HEK293 (cell line): Measurements from ENCODE around the gene CEP112.

Experiments used
- CTCF ChIA-PET: fragments of 350-600 bp; formaldehyde crosslinking; extraction: SDS; loops from one replicate; lab custom pipeline; 2021; ENCODE audit warnings: antibody characterized with exemption; lab: Yijun Ruan, JAX
- POLR2A ChIA-PET: fragments of 300-600 bp; formaldehyde crosslinking; extraction: SDS; loops from one replicate; lab custom pipeline; 2020; ENCODE audit warnings: antibody characterized with exemption, inconsistent platforms; lab: Yijun Ruan, JAX
- H3K27ac ChIP-seq: fragments of 200-500 bp; sonication (Bioruptor generic); 2 replicates; pipeline ENCODE4 v1.5.1; 2014; ENCODE audit warnings: low read depth, low read length, control low read depth, inconsistent platforms; ENCODE audit errors: extremely low read depth
- H3K36me3 ChIP-seq, 2 experiments: fragments of 200-500 bp in 1 of 2; sonication (Bioruptor generic) in 1 of 2; 1 replicate in 1 of 2; 2 replicates in 1 of 2; pipeline ENCODE4 v1.5.1; 2014 to 2017; ENCODE audit warnings: inconsistent platforms in 2 of 2, low read length in 2 of 2; ENCODE audit not compliant: control insufficient read depth in 2 of 2, insufficient read depth in 1 of 2
- H3K4me1 ChIP-seq: fragments of 200-500 bp; sonication (Bioruptor generic); 2 replicates; pipeline ENCODE4 v1.5.1; 2014; ENCODE audit warnings: mild to moderate bottlenecking, low read length, inconsistent platforms; ENCODE audit not compliant: control insufficient read depth, insufficient read depth
- H3K4me3 ChIP-seq: 2 replicates; pipeline ENCODE4 v1.5.1; 2011; ENCODE audit warnings: low read depth, mild to moderate bottlenecking, control low read depth, low read length, moderate library complexity
- H3K9me3 ChIP-seq: fragments of 200-500 bp; sonication (Bioruptor generic); 2 replicates; pipeline ENCODE4 v1.5.1; 2014; ENCODE audit warnings: low read depth, low read length, inconsistent platforms; ENCODE audit not compliant: control insufficient read depth, insufficient read depth
- AEBP2 ChIP-seq: fragments of 450-650 bp; formaldehyde crosslinking; IDR thresholded peaks from 2 replicates; pipeline ENCODE4 v1.5.1; 2016; ENCODE audit warnings: missing biosample characterization, missing genetic modification characterization, borderline replicate concordance
- EGR2 ChIP-seq: fragments of 450-650 bp; formaldehyde crosslinking; IDR thresholded peaks from 2 replicates; pipeline ENCODE4 v1.5.1; 2016; ENCODE audit warnings: low read depth, missing biosample characterization, missing genetic modification characterization
- ELK4 ChIP-seq: IDR thresholded peaks from 2 replicates; pipeline ENCODE4 v1.6.1; 2011; ENCODE audit warnings: mild to moderate bottlenecking, low read depth, low read length, borderline replicate concordance
- HOXD13 ChIP-seq: sonication (generic); formaldehyde crosslinking; IDR thresholded peaks from 2 replicates; pipeline ENCODE4 v1.8.0; 2022; ENCODE audit warnings: missing genetic modification reagents, borderline replicate concordance
- IKZF3 ChIP-seq: fragments of 450-650 bp; IDR thresholded peaks from 2 replicates; pipeline ENCODE4 v1.5.0; 2018; ENCODE audit warnings: missing biosample characterization, mild to moderate bottlenecking, missing genetic modification characterization, moderate library complexity
- PRDM10 ChIP-seq: fragments of 450-650 bp; formaldehyde crosslinking; IDR thresholded peaks from 2 replicates; pipeline ENCODE4 v1.5.1; 2016; ENCODE audit warnings: missing biosample characterization, missing genetic modification characterization
- PRDM4 ChIP-seq: fragments of 450-650 bp; formaldehyde crosslinking; IDR thresholded peaks from 2 replicates; pipeline ENCODE4 v1.5.1; 2017; ENCODE audit warnings: missing biosample characterization, missing genetic modification characterization
- SETDB1 ChIP-seq: IDR thresholded peaks from one replicate; pipeline ENCODE4 v1.6.1; 2017; ENCODE audit warnings: mild to moderate bottlenecking, low read length, moderate library complexity, mixed read lengths; ENCODE audit not compliant: insufficient read length
- SP2 ChIP-seq: fragments of 450-650 bp; formaldehyde crosslinking; IDR thresholded peaks from 2 replicates; pipeline ENCODE4 v1.5.1; 2016; ENCODE audit warnings: missing biosample characterization, missing genetic modification characterization
- SP3 ChIP-seq: fragments of 450-650 bp; formaldehyde crosslinking; IDR thresholded peaks from 2 replicates; pipeline ENCODE4 v1.5.1; 2016; ENCODE audit warnings: missing biosample characterization, missing genetic modification characterization
- ZBTB1 ChIP-seq: fragments of 450-650 bp; formaldehyde crosslinking; IDR thresholded peaks from 2 replicates; pipeline ENCODE4 v1.5.1; 2016; ENCODE audit warnings: missing biosample characterization, missing genetic modification characterization
- ZNF211 ChIP-seq: fragments of 450-650 bp; formaldehyde crosslinking; IDR thresholded peaks from 2 replicates; pipeline ENCODE4 v1.5.1; 2016; ENCODE audit warnings: low read depth, missing biosample characterization, missing genetic modification characterization
- ZNF350 ChIP-seq: fragments of 450-650 bp; formaldehyde crosslinking; IDR thresholded peaks from 2 replicates; pipeline ENCODE4 v1.5.0; 2017; ENCODE audit warnings: missing biosample characterization, mild to moderate bottlenecking, missing genetic modification characterization
- ZNF449 ChIP-seq: fragments of 450-650 bp; formaldehyde crosslinking; IDR thresholded peaks from 2 replicates; pipeline ENCODE4 v1.5.1; 2017; ENCODE audit warnings: missing biosample characterization, mild to moderate bottlenecking, missing genetic modification characterization, moderate library complexity
- ZNF560 ChIP-seq: fragments of 450-650 bp; formaldehyde crosslinking; IDR thresholded peaks from 2 replicates; pipeline ENCODE4 v1.5.1; 2017; ENCODE audit warnings: missing biosample characterization, missing genetic modification characterization, borderline replicate concordance

The CEP112 gene

GRCh38 chr17:65966072-65966695 lies 225.7 kb downstream of the CEP112 start:
- H3K4me1 ChIP-seq, result no peaks in the 10 kb centered on the region
- TF ChIP-seq AEBP2 (tag by site-specific recombination) (no peak), ZNF211 (tag by site-specific recombination) (no peak), ZBTB1 (tag by site-specific recombination) (no peak), EGR2 (tag by site-specific recombination) (no peak), PRDM4 (tag by site-specific recombination) (no peak), HOXD13 (CRISPR knock-in tag) (no peak), IKZF3 (tag by site-specific recombination) (no peak)
- no peaks in the 10 kb centered on the region for H3K9me3 ChIP-seq
- no peak overlapping the region for H3K27ac ChIP-seq
- ChIA-PET CTCF (no interaction called here), POLR2A (no interaction called here)
- H3K4me3 ChIP-seq, result no peak overlapping the region
- H3K36me3 ChIP-seq, result peaks cover 0 to 3% of the 10 kb centered on the region in 2 experiments; a peak in 2 of 3 replicates

GRCh38 chr17:65963179-65963578 lies 228.8 kb downstream of the CEP112 start:
- TF ChIP-seq SP3 (no peak), ELK4 (no peak), ZNF560 (tag by site-specific recombination) (no peak), SP2 (no peak), PRDM10 (tag by site-specific recombination) (no peak), SETDB1 (no peak), ZNF449 (tag by site-specific recombination) (no peak), ZNF350 (no peak)
- no peak overlapping the region for H3K4me3 ChIP-seq
- H3K4me1 ChIP-seq, result no peaks in the 10 kb centered on the region
- H3K36me3 ChIP-seq, result peaks cover 0 to 26% of the 10 kb centered on the region in 2 experiments; a peak in 2 of 3 replicates
- no peaks in the 10 kb centered on the region for H3K9me3 ChIP-seq
- ChIA-PET CTCF (interaction anchor here (0.6 kb wide), 1 partner anchor 453 kb away, joined by 4 read pairs; no protein-coding TSS in a partner anchor), POLR2A (no interaction called here)
- no peak overlapping the region for H3K27ac ChIP-seq
